Glutamatergic neuron (in vitro differentiated cells): ENCODE measurements around the gene ZNF618. TPM values are rescaled to one million over a fixed set of nuclear protein-coding genes. Genes with fewer than 3 reads are reported as not detected.
A peak's percentile ranks its signal among the peaks of the same experiment; 100 is the strongest.

Source experiments
- DNase-seq: peaks from one replicate; pipeline ENCODE4 v3.0.0; 2022
- H3K27ac Mint-ChIP-seq: one replicate; pipeline ENCODE4 v1.8.0; 2020; ENCODE audit warnings: mild to moderate bottlenecking, mixed read lengths, inconsistent platforms; ENCODE audit not compliant: unreplicated experiment
- H3K27me3 Mint-ChIP-seq: one replicate; pipeline ENCODE4 v1.8.0; 2020; ENCODE audit warnings: mild to moderate bottlenecking, moderate library complexity, mixed read lengths, inconsistent platforms; ENCODE audit not compliant: unreplicated experiment
- H3K36me3 Mint-ChIP-seq: one replicate; pipeline ENCODE4 v1.8.0; 2020; ENCODE audit warnings: mild to moderate bottlenecking, mixed read lengths, inconsistent platforms; ENCODE audit not compliant: unreplicated experiment
- H3K4me1 Mint-ChIP-seq: one replicate; pipeline ENCODE4 v1.8.0; 2020; ENCODE audit warnings: mild to moderate bottlenecking, low read depth, mixed read lengths, inconsistent platforms; ENCODE audit not compliant: unreplicated experiment
- H3K4me3 Mint-ChIP-seq: one replicate; pipeline ENCODE4 v1.8.0; 2020; ENCODE audit warnings: mild to moderate bottlenecking, mixed read lengths, inconsistent platforms; ENCODE audit not compliant: unreplicated experiment
- H3K9me3 Mint-ChIP-seq: one replicate; pipeline ENCODE4 v1.8.0; 2020; ENCODE audit warnings: mild to moderate bottlenecking, moderate library complexity, mixed read lengths, inconsistent platforms; ENCODE audit not compliant: unreplicated experiment
- CTCF ChIP-seq: fragments of 200-600 bp; sonication (generic); IDR thresholded peaks from one replicate; pipeline ENCODE4 v1.5.0; 2021; ENCODE audit not compliant: partially characterized antibody, unreplicated experiment
- total RNA-seq: library from RNA; stranded (reverse); fragmentation: NEBNext Ultra II Directional; extraction: Animal tissue kit (Norgen Biotek cat#: 25700); gene quantifications from one replicate; pipeline ENCODE4 v1.2.1, GENCODE V29; 2021; ENCODE audit not compliant: unreplicated experiment

The ZNF618 gene
- total RNA-seq, 1 donor from 2014 or later = 114 TPM

GRCh38 chr9:114098936-114099668 is 223.0 kb downstream of the ZNF618 start, which contains the start of gene KIF12:
Gene KIF12 (minus strand): TSS chr9:114099292. CDS start chr9:114099276, 16 bp downstream.
- Mint-ChIP-seq H3K36me3 (peaks cover 10% of the 10 kb centered on the region), H3K27me3 (peaks cover 3% of the 10 kb centered on the region), H3K27ac (no peak within 1 kb of the TSS), H3K4me3 (peak within 1 kb of the TSS; percentile 68), H3K9me3 (peaks cover 13% of the 10 kb centered on the region), H3K4me1 (peaks cover 3% of the 10 kb centered on the region)
- no peak for TF ChIP-seq CTCF
- DNase-seq = peak; percentile 60

DNA sequence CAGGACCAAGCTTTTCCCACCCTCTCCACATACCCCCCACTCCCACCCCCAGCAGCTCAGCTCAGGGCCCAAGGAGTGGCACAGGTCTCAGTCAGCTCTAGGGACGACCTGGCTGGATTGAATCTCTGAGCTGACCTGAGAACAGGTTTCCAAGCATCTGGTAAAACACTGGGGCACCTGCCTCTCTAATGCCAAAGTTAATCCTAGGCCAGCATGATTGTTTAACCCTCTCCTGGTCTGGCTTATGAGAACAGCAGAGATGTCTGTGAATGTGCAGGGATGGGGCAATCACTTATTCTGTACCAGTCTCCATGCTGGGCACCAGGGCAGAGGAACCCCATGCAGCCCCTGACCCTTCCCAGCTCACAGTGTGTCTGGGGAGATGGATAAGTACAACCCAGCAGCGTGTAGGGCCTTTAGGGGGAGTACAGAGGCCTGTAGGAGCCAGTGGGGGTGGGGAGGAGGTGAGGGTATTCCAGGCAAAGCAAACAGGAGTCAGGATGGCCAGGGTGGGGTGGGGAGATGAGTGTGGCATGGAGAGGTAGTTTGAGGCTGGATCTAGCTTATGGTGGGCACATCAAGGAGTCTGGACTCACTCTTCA is 223.7 kb downstream of the ZNF618 start:
- DNase-seq = no peak
- no peak for TF ChIP-seq CTCF
- H3K9me3 Mint-ChIP-seq = peaks cover 13% of the 10 kb centered on the region
- H3K27me3 Mint-ChIP-seq = peaks cover 3% of the 10 kb centered on the region
- H3K27ac Mint-ChIP-seq = no peak overlapping the region
- no peak overlapping the region for H3K4me3 Mint-ChIP-seq
- peaks cover 10% of the 10 kb centered on the region for H3K36me3 Mint-ChIP-seq
- peaks cover 3% of the 10 kb centered on the region for H3K4me1 Mint-ChIP-seq

DNA sequence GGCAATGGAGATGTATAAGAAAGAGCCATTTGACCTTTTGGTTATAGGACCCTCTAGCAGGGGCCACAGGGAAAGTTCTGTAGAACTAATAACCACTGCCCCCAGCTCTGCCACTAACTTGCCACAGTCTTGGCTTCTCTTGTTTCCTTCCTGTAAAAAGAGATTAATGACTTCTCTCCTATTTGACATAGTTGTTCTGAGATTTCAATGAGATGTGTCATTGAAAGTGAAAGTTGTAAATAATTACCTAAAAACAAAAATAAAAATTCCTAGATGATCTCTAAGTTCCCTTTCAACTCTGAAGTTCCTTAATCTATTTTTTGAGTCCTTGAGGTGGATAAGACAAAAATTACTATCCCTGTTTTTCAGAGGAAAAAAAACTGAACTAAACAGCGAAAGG is 224.4 kb downstream of the ZNF618 start:
- H3K9me3 Mint-ChIP-seq = peaks cover 13% of the 10 kb centered on the region
- H3K27me3 Mint-ChIP-seq = peaks cover 3% of the 10 kb centered on the region

GRCh38 chr9:114102484-114102883 is 226.4 kb downstream of the ZNF618 start:
- Mint-ChIP-seq H3K4me1 (peaks cover 4% of the 10 kb centered on the region), H3K27ac (no peak overlapping the region), H3K9me3 (peaks cover 13% of the 10 kb centered on the region), H3K4me3 (no peak overlapping the region), H3K27me3 (peaks cover 3% of the 10 kb centered on the region), H3K36me3 (peaks cover 10% of the 10 kb centered on the region)
- TF ChIP-seq CTCF = no peak
- DNase-seq = no peak

More for the DNA sequence above, 224.4 kb downstream of the ZNF618 start:
- Mint-ChIP-seq H3K4me1 (peaks cover 3% of the 10 kb centered on the region), H3K4me3 (no peak overlapping the region), H3K36me3 (peaks cover 10% of the 10 kb centered on the region), H3K27ac (no peak overlapping the region)
- no peak for DNase-seq
- TF ChIP-seq CTCF = no peak

GRCh38 chr9:114105236-114105635 is 229.1 kb downstream of the ZNF618 start:
- no peak for DNase-seq
- Mint-ChIP-seq H3K27ac (no peak overlapping the region), H3K4me1 (peaks cover 19% of the 10 kb centered on the region), H3K36me3 (peaks cover 10% of the 10 kb centered on the region), H3K27me3 (no peaks in the 10 kb centered on the region), H3K9me3 (peaks cover 10% of the 10 kb centered on the region), H3K4me3 (no peak overlapping the region)
- TF ChIP-seq CTCF = no peak
